DND-41 (cell line): Measurements from ENCODE around the gene MMEL1.
"Not testable (repeated sequence)": the region's sequence is repeated elsewhere in the genome, so short reads cannot be mapped to it uniquely, and the experiment has no call there.

ENCODE experiments used
- CTCF ChIP-seq: IDR thresholded peaks from 2 replicates; pipeline ENCODE4 v1.5.1; 2012; ENCODE audit warnings: borderline replicate concordance, low read length, moderate library complexity, mild to moderate bottlenecking; ENCODE audit not compliant: poor library complexity, severe bottlenecking; ENCODE audit errors: extremely low read depth
- EZH2 ChIP-seq: IDR thresholded peaks from 3 replicates; pipeline ENCODE4 v1.6.1; 2012; ENCODE audit warnings: borderline replicate concordance, low read depth, mild to moderate bottlenecking, moderate library complexity, low read length, inconsistent platforms; ENCODE audit not compliant: severe bottlenecking

DNA sequence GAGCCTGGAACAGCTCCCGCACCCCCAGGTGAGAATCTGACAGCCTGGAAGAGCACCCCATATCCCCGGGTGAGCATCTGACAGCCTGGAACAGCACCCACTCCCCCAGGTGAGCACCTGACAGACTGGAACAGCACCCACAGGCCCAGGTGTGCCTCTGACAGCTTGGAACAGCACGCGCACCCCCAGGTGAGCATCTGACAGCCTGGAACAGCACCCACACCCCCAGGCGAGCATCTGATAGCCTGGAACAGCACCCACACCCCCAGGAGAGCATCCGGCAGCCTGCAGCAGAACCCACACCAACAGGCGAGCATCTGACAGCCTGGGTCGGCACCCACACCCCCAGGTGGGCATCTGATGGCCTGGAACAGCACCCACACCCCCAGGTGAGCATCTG, 27.0 kb upstream of the MMEL1 start:
- TF ChIP-seq CTCF, EZH2: not testable (repeated sequence)
